GM19397 (cell line): ENCODE data around the gene C10orf120.

Experiments
- ATAC-seq: cut with Tn5 transposase; IDR thresholded peaks from one replicate; pipeline ENCODE4 v1.9.1; 2021; ENCODE audit warnings: mild to moderate bottlenecking, moderate library complexity; ENCODE audit not compliant: unreplicated experiment

The C10orf120 gene

GRCh38 chr10:122662231-122662630 lies 37.4 kb downstream of the C10orf120 start:
- ATAC-seq, result no peak

- ATAC-seq, result no peak
Measured at GRCh38 chr10:122660696-122661095, 39.0 kb downstream of the C10orf120 start.

- ATAC-seq, result no peak
Measured at GRCh38 chr10:122659651-122660050, 40.0 kb downstream of the C10orf120 start.

- ATAC-seq, result no peak
Measured at GRCh38 chr10:122659126-122659525, 40.5 kb downstream of the C10orf120 start.

- no peak for ATAC-seq
Measured at GRCh38 chr10:122658356-122659049, 41.1 kb downstream of the C10orf120 start.

GRCh38 chr10:122657729-122658128 lies 41.9 kb downstream of the C10orf120 start:
- ATAC-seq, result no peak

GRCh38 chr10:122657255-122657654 lies 42.4 kb downstream of the C10orf120 start:
- no peak for ATAC-seq

GRCh38 chr10:122656741-122657140 lies 42.9 kb downstream of the C10orf120 start:
- ATAC-seq, result no peak

GRCh38 chr10:122656308-122656705 lies 43.3 kb downstream of the C10orf120 start:
- ATAC-seq, result no peak

- ATAC-seq, result no peak
Measured at GRCh38 chr10:122655524-122656307, 43.9 kb downstream of the C10orf120 start.

- no peak for ATAC-seq
Measured at GRCh38 chr10:122650331-122650730, 49.3 kb downstream of the C10orf120 start.

GRCh38 chr10:122649903-122650302 lies 49.7 kb downstream of the C10orf120 start:
- no peak for ATAC-seq

- ATAC-seq, result no peak
Measured at GRCh38 chr10:122648599-122649428, 50.8 kb downstream of the C10orf120 start.
